ENCODE data around the gene TTLL13. TPM values are rescaled to one million over a fixed set of nuclear protein-coding genes. Genes with fewer than 3 reads are reported as not detected.
"Not testable (repeated sequence)": the region's sequence is repeated elsewhere in the genome, so short reads cannot be mapped to it uniquely, and the experiment has no call there.

Gene TTLL13
- total RNA-seq, 1 donor from 2014 or later: not detected

DNA sequence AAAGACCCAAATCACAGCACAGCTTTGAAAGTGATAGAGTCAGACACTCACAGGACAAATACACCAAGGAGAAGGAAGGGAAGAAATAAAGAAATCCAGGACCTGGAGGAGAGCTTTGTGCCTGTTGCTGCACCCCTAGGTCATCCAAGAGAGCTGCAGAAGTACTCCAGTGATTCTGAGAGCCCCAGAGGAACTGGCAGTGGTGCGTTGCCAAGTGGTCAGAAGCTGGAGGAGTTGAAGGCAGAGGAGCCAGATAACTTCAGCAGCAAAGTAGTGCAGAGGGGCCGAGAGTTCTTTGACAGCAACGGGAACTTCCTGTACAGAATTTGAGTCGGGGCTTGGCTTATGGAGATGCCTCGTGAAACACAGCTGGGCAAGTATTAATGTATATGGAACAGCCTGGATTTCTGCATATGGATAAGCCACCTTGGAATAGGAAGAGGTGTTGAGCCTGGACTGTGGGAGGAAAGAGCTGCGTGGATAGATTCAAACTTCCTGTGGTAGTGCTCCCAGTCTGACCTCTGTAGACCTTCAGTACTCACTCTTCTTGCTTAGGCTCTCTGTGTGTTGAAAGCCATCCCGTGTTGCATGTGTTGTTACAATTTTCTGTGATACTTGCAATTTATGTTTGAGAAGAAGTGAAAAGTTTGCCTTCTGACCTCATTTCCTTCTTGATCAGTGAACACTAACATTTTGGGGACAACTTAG lies 22.3 kb downstream of the TTLL13 start:
- Histone ChIP-seq H3K4me3 (ENCODE audit: low read depth, low read length) (no peak overlapping the region), H3K27me3 (ENCODE audit: control insufficient read depth, insufficient read depth, low read length) (no peaks in the 10 kb centered on the region), H3K36me3 (ENCODE audit: control insufficient read depth, insufficient read depth, low read length) (peaks cover 1% of the 10 kb centered on the region)
- no peak for DNase-seq (ENCODE audit: low read depth)
- TF ChIP-seq, protein P1, sequence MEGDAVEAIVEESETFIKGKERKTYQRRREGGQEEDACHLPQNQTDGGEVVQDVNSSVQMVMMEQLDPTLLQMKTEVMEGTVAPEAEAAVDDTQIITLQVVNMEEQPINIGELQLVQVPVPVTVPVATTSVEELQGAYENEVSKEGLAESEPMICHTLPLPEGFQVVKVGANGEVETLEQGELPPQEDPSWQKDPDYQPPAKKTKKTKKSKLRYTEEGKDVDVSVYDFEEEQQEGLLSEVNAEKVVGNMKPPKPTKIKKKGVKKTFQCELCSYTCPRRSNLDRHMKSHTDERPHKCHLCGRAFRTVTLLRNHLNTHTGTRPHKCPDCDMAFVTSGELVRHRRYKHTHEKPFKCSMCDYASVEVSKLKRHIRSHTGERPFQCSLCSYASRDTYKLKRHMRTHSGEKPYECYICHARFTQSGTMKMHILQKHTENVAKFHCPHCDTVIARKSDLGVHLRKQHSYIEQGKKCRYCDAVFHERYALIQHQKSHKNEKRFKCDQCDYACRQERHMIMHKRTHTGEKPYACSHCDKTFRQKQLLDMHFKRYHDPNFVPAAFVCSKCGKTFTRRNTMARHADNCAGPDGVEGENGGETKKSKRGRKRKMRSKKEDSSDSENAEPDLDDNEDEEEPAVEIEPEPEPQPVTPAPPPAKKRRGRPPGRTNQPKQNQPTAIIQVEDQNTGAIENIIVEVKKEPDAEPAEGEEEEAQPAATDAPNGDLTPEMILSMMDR (IDR thresholded peaks at IDR 0.05; ENCODE audit: insufficient read depth, low read length, poor library complexity, severe bottlenecking): no peak

DNA sequence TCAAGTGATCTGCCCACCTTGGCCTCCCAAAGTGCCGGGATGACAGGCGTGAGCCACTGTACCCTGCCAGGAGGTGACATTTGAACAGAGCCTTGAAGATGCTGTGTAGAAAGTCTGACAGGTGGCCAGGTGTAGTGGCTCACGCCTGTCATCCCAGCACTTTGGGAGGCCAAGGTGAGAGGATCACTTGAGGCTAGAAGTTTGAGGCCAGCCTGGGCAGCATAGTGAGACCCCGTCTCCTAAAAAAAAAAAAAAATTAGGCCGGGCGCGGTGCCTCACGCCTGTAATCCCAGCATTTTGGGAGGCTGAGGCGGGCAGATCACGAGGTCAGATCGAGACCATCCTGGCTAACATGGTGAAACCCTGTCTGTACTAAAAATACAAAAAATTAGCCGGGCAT lies 29.1 kb downstream of the TTLL13 start:
- DNase-seq (ENCODE audit: low read depth); H3K36me3 ChIP-seq (ENCODE audit: control insufficient read depth, insufficient read depth, low read length); H3K4me3 ChIP-seq (ENCODE audit: low read depth, low read length); H3K27me3 ChIP-seq (ENCODE audit: control insufficient read depth, insufficient read depth, low read length): not testable (repeated sequence)

DNA sequence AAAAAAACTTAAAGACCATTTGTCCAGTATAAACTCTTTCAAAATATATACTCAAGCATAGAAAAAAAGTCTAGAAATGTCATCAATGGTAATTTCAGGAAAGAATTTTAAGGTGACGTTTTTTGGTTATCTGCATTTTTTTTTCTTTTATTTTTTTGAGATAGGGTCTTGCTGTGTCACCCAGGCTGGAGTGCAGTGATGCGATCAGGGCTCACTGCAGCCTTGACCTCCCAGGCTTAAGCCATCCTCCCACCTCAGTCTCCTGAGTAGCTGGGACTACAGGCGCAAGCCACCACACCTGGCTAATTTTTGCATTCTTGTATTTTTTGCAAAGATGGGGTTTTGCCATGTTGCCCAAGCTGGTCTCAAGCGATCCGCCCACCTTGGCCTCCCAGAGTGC lies 31.4 kb downstream of the TTLL13 start:
- not testable (repeated sequence) for H3K4me3 ChIP-seq (ENCODE audit: low read depth, low read length); H3K27me3 ChIP-seq (ENCODE audit: control insufficient read depth, insufficient read depth, low read length); DNase-seq (ENCODE audit: low read depth); H3K36me3 ChIP-seq (ENCODE audit: control insufficient read depth, insufficient read depth, low read length)

DNA sequence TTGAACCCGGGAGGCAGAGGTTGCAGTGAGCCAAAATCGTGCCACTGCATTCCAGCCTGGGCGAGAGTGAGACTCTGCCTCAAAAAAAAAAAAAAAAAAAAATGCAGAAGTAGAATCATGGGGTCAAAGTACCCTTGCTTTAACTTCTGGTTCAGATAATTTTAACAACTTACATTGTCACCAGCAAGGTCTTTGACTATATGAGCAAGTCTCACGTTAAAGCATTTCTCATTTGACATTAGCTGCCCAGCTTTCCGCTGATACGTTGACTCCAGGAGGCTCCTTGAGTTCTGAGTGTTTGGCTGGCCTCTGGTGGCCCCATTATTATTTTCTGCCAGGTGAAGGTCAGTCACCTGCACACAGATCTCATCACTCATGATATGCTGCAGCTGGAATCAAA lies 32.3 kb downstream of the TTLL13 start:
- H3K36me3 ChIP-seq (ENCODE audit: control insufficient read depth, insufficient read depth, low read length); DNase-seq (ENCODE audit: low read depth); H3K4me3 ChIP-seq (ENCODE audit: low read depth, low read length); H3K27me3 ChIP-seq (ENCODE audit: control insufficient read depth, insufficient read depth, low read length): not testable (repeated sequence)

DNA sequence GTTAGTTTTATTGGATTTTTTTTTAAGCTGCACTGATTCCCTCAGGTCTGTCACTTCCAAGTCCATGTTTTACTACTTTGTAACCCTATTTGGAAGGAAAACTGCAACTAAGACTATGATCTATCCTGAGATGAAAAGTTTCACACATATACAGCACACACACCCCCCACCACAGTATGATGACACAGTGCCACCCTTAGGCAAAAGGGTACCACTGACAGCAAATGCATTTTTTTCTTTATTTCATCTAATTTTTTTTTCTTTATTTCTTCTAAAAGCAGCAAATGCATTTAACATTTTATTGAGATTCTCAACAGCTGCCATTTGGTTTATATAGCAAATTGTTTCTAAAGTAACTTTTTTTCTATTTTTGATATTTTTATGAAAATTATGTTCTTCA lies 37.3 kb downstream of the TTLL13 start:
- H3K27me3 ChIP-seq (ENCODE audit: control insufficient read depth, insufficient read depth, low read length): no peaks in the 10 kb centered on the region
- TF ChIP-seq, protein P1 (IDR thresholded peaks at IDR 0.05; ENCODE audit: insufficient read depth, low read length, poor library complexity, severe bottlenecking): peak; percentile 60
- no peak for DNase-seq (ENCODE audit: low read depth)
- no peaks in the 10 kb centered on the region for H3K36me3 ChIP-seq (ENCODE audit: control insufficient read depth, insufficient read depth, low read length)
- no peak overlapping the region for H3K4me3 ChIP-seq (ENCODE audit: low read depth, low read length)

DNA sequence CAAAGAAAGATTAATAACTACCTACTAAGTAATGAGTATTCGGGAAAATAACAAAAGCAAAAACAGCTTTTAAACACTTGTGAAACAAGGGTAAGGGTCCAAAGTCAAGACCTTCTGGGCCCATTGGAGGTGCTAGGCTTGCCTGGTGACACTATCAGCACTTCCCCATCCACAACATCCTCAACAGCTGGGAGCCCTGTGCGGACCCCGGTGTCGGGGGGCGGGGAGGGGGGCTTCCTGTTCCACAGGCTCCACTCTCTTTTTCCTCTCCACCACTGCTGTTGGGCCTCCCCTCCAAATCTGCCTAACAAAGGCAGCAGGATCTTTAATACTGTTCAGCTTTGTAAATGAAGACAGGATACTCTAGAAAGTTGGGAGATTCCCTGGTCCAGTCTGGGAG lies 37.7 kb downstream of the TTLL13 start:
- DNase-seq (ENCODE audit: low read depth): no peak
- H3K4me3 ChIP-seq (ENCODE audit: low read depth, low read length): no peak overlapping the region
- TF ChIP-seq, protein P1 (IDR thresholded peaks at IDR 0.05; ENCODE audit: insufficient read depth, low read length, poor library complexity, severe bottlenecking): no peak
- H3K27me3 ChIP-seq (ENCODE audit: control insufficient read depth, insufficient read depth, low read length): no peaks in the 10 kb centered on the region
- no peaks in the 10 kb centered on the region for H3K36me3 ChIP-seq (ENCODE audit: control insufficient read depth, insufficient read depth, low read length)

DNA sequence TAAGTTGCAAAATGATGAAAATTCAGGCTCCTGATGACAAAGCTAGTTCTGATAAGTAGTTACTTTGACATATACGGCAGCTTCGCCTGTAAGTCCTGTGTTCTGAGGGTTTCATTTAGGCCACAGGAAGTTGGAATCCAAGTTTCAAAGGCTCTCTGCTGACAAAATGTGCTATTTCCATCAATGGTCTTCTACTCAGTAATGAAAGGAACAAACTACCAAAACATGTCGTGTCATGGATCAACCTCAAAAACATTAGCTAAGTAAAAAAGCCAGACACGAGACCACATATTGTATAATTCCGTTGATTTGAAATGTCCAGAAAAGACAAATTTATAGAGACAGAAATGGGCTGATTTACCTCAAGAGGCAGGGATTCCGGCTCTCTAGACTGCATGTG lies 38.6 kb downstream of the TTLL13 start:
- Histone ChIP-seq H3K27me3 (ENCODE audit: control insufficient read depth, insufficient read depth, low read length) (no peaks in the 10 kb centered on the region), H3K4me3 (ENCODE audit: low read depth, low read length) (no peak overlapping the region), H3K36me3 (ENCODE audit: control insufficient read depth, insufficient read depth, low read length) (no peaks in the 10 kb centered on the region)
- no peak for DNase-seq (ENCODE audit: low read depth)
- TF ChIP-seq, protein P1 (IDR thresholded peaks at IDR 0.05; ENCODE audit: insufficient read depth, low read length, poor library complexity, severe bottlenecking): no peak
